Measurements from ENCODE around the gene PSME3.

The PSME3 gene

DNA sequence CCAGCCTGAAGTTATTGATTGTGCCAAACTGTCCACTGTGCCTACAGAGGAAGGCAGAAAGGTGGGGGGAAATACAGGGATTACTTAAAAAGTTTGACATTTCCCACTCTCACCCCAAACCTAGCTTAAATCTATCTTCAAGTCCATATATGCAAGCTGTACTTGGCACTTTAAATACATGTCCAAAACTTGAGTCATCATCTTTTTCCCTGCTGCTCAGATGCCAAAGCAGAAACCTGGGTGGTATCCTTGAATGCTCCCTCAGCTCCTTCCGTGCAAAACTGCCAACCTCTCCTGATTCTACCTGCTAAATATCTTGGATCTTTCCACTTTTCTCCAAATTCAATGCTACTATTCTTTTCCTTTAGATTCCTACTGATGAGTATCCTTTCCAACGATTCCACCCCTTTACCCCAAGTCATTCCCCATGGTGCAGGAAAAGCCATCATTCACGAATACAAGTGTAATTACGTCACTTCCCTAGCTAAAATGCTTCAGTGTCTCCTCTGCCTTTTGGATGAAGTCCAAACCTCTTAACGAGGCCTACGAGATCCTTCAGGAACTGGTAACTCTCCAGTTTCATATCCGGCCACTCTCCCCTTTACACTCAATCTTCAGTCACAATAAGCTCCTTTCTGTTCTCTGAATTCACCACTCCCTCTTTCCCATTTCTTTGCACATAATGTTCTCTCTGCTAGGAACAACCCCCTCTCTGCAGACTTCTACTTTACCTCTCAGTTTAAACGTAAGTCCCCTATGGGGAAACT, 18.4 kb upstream of the PSME3 start:
- no peak for DNase-seq (ENCODE audit: low spot score)
- in situ Hi-C loops (cut with MboI; ENCODE audit: low pct_unique_long_range_greater_than_20kb, low sequenced_read_pairs, unreplicated experiment), result no loop called here
- TF ChIP-seq, protein P1, sequence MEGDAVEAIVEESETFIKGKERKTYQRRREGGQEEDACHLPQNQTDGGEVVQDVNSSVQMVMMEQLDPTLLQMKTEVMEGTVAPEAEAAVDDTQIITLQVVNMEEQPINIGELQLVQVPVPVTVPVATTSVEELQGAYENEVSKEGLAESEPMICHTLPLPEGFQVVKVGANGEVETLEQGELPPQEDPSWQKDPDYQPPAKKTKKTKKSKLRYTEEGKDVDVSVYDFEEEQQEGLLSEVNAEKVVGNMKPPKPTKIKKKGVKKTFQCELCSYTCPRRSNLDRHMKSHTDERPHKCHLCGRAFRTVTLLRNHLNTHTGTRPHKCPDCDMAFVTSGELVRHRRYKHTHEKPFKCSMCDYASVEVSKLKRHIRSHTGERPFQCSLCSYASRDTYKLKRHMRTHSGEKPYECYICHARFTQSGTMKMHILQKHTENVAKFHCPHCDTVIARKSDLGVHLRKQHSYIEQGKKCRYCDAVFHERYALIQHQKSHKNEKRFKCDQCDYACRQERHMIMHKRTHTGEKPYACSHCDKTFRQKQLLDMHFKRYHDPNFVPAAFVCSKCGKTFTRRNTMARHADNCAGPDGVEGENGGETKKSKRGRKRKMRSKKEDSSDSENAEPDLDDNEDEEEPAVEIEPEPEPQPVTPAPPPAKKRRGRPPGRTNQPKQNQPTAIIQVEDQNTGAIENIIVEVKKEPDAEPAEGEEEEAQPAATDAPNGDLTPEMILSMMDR (IDR thresholded peaks at IDR 0.05; ENCODE audit: extremely low read depth, insufficient read depth, missing control alignments), result no peak

DNA sequence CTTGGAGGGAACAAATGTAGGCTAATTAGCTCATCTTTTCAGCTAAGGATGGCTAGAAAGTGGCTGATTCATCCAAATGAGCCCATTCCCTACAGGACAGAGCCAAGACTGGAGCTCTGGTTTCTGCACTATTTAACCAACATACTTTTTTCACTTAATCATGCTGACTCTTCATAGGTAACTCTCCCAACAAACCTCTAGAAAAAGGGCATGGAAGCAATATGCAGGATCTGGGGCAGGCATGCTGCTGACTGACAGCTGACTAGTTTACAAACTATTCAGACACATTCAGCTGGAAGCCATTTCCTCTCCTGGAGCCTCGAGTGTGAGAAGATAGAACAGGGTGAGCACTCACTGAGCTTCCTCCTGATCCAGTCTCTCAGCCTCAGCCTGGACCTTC, 15.3 kb upstream of the PSME3 start:
- in situ Hi-C loops (cut with MboI; ENCODE audit: low pct_unique_long_range_greater_than_20kb, low sequenced_read_pairs, unreplicated experiment), result no loop called here
- TF ChIP-seq, protein P1 (IDR thresholded peaks at IDR 0.05; ENCODE audit: extremely low read depth, insufficient read depth, missing control alignments), result no peak
- no peak for DNase-seq (ENCODE audit: low spot score)

DNA sequence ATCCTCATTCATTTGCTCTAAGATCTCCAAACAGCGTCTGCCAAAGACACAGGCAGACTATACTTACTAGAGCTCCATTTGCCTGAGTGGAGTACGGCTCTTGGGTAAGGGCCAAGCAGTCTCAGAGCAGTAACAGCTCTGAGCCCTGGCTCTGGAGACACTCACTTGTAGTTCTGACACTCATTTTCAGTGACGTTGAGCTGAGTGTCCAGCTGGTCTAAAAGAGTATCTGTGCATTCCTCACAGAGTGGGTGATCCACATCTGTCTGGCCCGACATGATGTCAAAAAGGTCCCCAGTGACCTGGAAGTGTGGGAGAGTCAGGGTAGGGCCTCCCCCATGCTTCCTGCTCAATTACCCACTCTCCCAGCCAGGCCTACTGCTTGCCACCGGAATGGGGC, 14.8 kb upstream of the PSME3 start:
- in situ Hi-C loops (cut with MboI; ENCODE audit: low pct_unique_long_range_greater_than_20kb, low sequenced_read_pairs, unreplicated experiment), result no loop called here
- no peak for DNase-seq (ENCODE audit: low spot score)
- TF ChIP-seq, protein P1 (IDR thresholded peaks at IDR 0.05; ENCODE audit: extremely low read depth, insufficient read depth, missing control alignments), result no peak

DNA sequence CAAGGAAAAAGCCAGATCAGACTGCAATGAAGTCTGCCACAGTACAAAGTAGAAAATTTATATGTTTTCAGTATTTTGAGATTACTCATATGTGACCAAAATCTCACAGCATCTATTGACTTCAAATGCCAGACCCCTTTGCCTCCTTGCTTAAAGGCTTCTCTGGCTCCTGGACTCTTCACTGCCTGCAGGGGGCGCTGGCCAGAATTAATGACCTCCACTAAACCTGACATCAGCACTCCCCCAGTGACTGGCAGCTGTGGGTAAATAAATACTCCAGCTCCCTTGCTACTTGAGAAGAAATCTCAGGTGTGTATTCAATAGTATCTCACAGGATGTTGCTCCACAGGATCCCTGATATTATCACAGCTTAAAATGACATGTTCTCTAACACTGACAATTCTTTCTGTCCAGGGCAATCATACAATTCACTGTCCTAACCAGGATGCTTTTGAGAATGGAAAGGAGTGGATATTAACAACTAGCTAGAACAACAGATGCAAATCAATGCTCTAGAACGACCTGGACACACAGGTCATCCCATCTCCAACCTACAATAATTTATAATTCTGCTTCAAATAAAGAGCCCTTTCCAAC, 13.2 kb upstream of the PSME3 start:
- peak; percentile 61 for DNase-seq (ENCODE audit: low spot score)
- in situ Hi-C loops (cut with MboI; ENCODE audit: low pct_unique_long_range_greater_than_20kb, low sequenced_read_pairs, unreplicated experiment), result no loop called here
- TF ChIP-seq, protein P1 (IDR thresholded peaks at IDR 0.05; ENCODE audit: extremely low read depth, insufficient read depth, missing control alignments), result peak; percentile 79

DNA sequence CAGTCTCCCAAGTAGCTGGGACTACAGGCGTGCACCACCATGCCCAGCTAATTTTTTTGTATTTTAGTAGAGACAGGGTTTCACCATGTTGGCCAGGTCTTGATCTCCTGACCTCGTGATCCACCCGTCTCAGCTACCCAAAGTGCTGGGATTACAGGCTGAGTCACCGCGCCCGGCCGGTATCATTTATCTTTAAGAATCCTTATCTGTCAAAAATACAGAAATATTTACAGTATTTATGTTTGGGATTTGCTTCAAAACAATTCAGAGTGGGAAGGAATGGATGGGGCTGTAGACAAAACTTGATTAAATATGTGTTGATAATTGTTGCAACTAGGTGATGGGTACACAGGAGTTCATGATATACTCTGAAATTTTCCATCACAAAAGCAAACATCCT, 12.0 kb upstream of the PSME3 start:
- in situ Hi-C loops (cut with MboI; ENCODE audit: low pct_unique_long_range_greater_than_20kb, low sequenced_read_pairs, unreplicated experiment), result no loop called here
- TF ChIP-seq, protein P1 (IDR thresholded peaks at IDR 0.05; ENCODE audit: extremely low read depth, insufficient read depth, missing control alignments), result no peak
- no peak for DNase-seq (ENCODE audit: low spot score)

DNA sequence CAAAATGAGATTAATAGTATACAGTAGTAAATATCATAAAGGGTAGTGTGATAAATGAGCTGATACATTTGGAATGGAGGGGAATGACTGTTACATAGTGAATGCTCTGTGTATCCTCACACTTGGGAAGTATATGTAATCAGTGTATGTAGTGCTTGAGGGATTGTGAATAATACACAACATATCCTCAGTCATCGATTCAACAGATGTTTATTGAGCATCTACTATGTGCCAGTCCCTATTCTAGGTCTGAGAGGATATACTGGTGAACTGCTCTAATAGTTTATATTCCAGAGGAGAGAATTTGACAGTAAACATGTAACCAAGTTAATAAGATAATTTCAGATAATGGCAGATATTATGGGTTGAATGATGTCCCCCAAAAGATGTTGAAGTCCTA, 5.7 kb upstream of the PSME3 start:
- TF ChIP-seq, protein P1 (IDR thresholded peaks at IDR 0.05; ENCODE audit: extremely low read depth, insufficient read depth, missing control alignments), result no peak
- in situ Hi-C loops (cut with MboI; ENCODE audit: low pct_unique_long_range_greater_than_20kb, low sequenced_read_pairs, unreplicated experiment), result no loop called here
- no peak for DNase-seq (ENCODE audit: low spot score)

Measured in GM13977 (cell line).